GM21423 (cell line): Measurements from ENCODE around the gene CLMN.
"Not testable (repeated sequence)": the region's sequence is repeated elsewhere in the genome, so short reads cannot be mapped to it uniquely, and the experiment has no call there.

Experiments used
- ATAC-seq: cut with Tn5 transposase; IDR thresholded peaks from one replicate; pipeline ENCODE4 v1.9.1; 2021; ENCODE audit warnings: mild to moderate bottlenecking, moderate library complexity; ENCODE audit not compliant: unreplicated experiment

CLMN gene

DNA sequence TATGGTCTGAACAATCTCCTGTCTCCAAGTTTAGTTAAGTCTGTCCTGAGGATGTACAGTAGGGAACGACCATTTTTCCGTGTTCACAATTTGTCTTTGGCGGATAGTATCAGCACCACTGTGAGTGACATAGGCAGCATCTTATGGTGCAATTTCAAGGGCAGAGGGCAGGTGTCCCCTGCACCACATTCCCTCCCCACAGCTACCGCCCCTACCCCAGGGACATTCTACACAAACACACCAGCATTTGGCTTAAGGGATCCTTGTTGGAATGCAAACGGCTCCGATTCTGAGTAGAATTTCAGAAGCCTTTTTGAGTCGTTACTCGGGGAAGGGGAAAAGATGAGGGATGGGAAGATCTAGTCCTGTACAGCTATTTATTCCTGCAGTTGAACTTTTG, 137.3 kb downstream of the CLMN start:
- ATAC-seq, result no peak

DNA sequence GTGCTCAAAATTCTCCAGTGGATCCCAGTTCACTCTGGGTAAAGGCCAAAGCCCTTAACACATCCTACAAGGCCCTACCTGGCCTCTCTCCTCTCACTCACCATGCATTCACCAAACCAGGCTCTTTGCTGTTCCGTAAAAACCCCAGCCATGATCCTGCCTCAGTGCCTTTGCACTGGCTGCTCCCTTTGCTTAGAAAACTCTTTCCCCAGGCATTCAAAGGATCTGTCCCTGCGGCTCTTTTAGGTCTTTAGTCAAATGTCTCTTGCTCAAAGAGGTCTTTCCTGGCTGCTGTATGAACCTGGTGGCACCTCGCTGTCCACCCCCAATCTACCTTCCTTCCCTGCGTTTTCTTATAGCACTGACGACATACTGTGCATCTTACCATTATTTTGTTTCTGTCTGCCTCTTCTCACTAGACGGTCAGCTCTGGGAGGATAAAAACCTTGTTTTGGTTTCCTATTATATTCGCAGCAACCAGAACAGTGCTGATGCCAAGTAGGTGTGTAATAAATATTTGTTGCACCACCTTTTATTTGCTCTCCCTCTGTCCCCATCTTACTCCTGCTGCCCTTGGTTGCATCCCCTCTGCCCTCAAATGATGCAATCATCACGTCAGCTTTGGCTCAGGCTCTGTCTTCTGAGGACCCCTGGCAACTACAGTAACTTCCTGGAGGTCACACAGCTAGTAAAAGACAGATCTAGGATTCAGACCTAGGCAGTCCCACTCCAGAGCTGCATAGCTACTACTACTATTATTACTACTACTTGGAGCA, 138.6 kb downstream of the CLMN start:
- ATAC-seq, result no peak

DNA sequence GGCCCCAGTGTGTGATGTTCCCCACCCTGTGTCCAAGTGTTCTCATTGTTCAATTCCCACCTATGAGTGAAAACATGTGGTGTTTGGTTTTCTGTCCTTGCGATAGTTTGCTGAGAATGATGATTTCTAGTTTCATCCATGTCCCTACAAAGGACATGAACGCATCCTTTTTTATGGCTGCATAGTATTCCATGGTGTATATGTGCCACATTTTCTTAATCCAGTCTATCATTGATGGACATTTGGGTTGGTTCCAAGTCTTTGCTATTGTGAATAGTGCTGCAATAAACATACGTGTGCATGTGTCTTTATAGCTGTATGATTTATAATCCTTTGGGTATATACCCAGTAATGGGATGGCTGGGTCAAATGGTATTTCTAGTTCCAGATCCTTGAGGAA, 144.0 kb downstream of the CLMN start:
- not testable (repeated sequence) for ATAC-seq

DNA sequence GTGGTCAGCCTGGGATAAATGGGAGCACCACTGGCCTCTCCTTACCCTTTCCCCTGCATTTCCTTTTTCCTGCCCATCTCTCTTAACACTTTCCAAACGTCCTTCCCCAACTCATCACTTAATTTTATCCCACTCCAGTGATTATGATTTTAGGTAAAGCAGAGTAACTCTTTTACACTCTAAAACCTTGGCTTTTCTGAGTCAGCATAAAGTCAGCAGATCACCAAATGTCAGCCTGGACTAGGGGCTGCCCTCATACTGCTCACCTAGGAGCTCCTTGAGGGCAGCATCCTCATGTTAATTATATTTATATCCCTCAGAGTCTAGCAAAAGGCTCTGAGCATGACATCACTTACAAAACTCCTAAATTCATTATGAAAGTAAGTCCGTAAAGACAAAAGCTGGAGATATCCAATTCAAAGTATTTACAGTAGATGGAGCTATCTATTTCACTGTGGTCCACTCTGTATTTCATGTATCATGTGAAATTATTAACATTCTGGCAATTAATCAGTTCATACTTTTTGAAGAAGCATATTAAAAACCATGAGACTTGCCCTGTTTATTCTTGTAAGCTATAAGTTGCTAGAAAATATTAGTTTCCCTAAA, 145.4 kb downstream of the CLMN start:
- ATAC-seq, result no peak

DNA sequence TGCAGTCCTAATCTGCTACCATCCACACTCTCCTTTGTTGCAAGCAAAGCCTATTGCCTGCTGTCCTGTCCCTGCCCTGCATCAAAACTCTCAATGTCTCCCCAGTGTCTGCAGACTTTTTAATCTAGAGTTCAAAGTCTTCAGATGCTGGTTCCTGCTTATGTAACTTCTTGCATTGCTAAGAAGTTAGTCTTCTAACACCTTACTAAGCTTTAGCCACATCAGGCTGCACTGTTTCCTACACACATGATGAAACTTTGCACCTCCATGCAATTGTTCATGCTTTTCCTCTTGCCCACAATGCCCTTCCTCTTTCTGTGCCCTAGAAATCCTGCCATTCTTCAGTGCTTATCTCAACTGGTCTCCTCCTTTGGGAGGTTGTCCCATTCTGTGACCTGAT, 146.2 kb downstream of the CLMN start:
- no peak for ATAC-seq

DNA sequence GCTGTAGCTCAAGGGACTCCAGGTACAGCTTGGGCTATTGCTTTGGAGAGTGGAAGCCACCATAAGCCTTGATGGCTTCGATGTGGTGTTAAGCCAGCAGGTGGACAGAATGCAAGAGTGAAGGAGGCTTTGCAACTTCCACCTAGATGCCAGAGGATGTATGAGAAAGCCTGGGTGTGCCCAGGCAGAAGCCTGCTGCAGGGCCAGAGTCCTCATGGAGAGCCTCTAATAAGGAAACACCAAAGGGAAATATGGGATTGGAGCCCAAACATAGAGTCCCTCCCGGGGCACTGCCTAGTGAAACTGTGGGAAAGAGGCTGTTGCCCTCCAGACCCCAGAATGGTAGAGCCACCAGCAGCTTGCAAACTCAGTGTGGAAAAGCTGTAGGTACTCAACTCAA, 152.5 kb downstream of the CLMN start:
- no peak for ATAC-seq

DNA sequence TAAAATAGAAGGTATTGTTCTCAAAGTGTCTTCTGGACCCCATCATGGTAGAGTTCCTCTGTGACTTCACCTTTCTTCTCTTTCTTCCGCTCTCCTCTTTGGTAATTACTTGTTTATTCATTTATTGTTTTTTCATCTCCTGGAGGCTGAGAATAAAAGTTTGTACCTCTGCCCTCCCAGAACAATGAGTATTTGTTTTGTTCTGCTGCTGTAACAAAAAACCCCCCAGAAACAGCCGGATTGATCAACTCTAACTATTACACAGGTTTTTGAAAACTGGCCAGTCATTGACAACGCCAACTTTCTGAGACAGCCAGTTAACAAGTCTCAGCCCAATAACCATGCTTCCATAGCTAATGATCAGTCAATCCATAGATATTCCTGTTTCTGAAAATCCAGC, 154.2 kb downstream of the CLMN start:
- no peak for ATAC-seq

DNA sequence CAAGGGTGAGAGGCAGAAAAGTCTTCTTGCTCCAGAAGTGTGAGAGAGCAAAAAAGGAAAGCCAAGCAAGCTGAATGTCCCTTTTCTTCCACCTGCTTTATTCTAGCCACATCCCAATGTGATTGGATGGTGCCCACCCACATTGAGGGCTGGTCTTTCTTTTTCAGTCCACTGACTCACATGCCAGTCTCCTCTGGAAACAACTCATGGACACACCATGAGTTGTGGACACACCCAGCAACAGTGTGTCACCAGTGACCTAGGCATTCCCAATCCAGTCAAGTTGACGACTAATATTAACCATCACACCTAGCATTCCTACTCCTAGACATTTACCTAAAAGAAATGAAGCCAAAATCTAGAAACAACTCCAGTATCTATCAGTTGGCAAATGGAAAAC, 155.2 kb downstream of the CLMN start:
- no peak for ATAC-seq

DNA sequence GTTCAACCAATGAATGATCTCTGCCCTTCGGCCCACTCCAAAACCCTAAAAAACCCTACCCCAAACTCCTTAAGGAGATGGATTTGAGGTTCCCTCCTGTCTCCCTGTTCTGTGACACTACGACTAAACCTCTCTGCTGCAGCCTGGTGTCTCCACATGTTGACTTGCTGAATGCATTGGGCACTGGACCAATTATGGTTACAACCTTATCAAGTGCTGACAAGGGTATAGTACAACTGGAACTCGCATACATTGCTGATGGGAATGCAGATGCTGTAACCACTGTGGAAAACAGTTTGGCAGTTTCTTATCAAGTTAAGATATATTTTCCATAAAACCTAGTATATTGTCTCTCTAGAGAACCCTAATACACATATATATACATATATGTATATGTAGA, 156.0 kb downstream of the CLMN start:
- no peak for ATAC-seq

DNA sequence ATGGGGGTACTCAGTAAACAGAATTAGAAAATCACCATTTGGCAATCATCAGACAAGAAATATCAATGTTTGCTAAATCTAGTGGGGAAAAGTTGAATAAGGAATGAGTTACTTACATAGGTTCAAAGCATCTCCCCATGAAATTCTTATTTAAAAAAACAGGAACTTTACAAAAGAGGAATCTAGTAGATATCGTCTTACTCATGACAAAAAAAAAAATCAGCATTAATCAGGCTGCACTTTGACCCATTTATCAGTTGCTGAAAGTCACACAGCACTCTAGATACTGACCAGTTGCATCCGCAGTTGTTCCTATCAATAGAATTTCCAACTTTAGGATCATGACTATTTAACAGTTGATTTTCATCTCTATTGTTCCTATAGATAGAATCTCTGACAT, 156.6 kb downstream of the CLMN start:
- no peak for ATAC-seq

DNA sequence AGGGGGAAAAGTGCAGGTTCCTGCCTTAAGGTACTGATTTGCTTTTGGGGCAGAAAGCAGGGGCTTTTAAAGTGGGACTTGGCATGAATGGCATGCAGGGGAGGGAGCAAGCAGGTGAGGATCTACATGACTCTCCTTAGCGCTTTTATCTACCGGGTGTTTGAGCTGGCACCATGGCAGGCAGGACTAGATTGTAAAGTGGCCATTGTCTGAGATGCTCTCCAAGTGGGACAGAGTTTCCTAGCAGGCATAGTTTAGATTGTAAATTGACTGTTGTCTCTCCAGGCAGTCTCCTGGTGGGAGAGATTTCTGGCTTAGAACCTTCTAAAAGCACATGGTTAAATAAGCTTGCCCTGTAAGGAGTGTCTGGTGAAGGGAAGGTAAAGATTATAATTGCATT, 157.1 kb downstream of the CLMN start:
- no peak for ATAC-seq

DNA sequence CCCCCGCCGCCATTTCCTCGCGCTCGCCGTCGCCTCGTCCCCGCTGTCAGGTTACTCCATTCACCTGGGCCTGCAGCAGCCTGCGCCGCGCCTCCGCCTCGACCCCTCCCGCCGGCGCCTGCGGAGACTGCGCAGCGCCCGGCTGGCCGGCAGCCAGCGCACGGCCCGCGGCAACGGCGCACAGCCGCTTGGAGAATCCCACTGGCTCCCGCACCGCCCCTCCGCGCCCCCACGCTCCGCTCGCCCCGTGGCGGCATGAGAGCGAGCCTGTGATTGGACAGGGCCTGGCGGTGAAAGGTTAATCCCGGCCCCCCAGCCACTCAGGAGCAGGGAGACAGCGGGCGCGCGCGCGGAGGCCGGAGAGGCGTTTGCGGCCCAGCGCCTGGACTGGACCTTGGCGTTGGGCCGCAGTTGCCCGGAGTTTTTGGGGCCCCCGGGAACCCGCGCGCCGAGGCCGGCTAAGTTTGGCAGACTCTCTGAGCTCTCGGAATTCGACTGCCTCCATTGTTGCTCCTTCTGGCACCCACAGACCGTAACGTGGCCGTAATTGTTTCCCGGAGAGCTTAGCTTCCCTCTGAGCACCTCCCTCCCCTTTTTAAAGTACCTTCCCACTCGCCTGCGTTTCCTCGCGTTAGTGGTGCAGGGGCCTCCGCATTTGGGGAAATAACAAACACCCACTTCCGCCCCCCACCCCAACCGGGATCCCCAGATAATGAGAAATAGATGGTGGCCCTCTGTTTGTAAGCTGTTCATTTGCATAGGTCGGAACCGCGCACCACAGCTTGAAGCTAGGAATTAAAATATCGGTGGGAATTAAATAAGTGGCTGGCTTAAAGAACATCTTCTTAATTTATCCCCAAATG, 162.2 kb downstream of the CLMN start, which contains the start of gene DICER1:
DICER1 (minus strand) TSS at position 203 of the 863 bp plus-strand sequence. CDS start 24,071 bp downstream, outside the sequence.
- peak; percentile 70 for ATAC-seq

DNA sequence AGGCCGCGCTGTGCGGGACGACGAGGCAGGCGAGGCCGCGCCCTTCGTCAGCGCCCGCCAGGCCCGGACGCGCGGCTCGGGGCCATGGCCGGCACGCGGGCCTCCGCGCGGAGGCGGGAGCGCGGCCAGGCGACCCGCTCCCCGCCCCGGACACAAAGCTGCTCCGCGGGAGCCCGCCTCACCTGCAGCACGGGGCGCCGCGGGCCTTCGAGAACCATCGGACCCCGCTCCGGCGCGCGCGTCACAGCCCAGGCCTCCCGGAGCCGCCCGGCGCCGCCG, 162.7 kb downstream of the CLMN start:
- no peak for ATAC-seq

DNA sequence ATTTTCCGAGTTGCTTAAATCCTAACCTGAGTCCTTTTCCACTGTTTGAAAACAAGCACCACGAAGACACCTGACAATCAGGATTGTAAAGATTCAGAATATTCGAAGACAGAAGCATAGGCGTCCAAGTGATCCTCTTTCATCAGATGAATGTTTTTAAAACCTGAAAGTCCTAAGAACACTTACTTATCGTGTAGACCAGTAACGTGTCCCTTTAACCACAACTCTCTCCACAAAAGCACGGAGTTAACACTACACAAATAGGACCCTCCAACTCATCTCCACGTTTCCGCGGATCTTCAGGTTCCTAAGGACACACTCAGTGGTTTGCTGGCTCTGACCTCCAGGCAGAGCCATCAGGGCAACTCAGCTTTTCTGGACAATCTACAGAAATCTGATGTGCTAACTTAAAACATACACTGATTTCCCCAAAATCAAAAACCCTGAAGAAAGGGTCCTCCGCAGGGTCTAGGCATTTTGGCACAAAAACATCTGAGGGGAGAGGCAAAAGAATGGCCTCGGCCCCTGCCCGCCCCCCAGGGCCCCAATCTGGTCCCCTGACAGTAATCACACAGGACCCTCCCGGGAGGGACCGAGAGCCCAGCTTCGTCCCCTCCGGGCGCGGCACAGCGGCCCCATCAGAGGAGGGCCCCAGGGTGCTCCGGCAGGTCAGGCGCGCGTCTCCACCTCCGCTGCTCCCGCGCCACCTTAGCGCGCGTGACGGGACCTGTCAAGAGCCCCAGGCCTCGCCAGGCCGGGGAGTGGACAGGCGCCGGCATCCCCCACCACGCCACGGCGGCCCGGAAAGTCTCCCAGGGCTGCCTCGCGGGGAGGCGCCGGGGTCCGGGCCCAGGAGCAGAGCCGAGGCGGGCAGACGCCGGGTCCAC, 163.3 kb downstream of the CLMN start:
- ATAC-seq, result peak; percentile 29

DNA sequence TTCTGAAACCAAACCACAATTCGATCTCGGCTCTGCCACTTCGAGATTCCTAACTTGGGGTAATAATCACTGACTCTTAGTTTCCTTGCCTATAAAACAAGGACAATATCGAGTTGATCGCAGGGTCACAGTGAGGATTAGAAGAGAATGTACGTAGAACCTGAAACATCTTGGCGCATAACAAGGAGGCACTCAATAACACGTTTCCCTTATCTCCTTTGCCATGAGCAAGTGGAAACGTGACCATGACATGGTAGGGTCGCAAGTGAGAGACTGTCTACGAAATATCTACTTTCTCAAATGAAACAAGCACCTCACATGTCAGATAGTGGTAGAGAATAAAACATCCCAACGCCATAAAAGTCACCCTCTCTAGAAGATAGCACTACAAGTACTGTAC, 164.7 kb downstream of the CLMN start:
- no peak for ATAC-seq

DNA sequence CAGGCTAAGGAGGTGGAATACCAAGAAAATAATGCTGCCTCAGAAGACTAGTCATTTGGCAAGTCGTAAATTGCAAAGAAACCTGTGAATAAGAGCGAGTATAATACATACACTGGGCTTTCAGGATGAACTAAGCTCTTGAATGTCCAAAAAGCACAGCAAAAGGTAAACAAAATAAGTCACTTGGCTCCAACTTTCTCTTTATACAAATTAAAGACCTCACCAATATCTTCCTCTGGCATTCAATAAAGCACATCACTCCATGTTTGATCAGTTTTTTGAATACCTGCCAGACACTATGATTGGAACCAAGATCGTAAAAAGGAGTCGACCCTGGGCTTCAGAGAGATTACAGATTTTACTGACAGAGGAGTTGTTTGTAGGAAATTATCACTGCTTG, 165.8 kb downstream of the CLMN start:
- ATAC-seq, result no peak

DNA sequence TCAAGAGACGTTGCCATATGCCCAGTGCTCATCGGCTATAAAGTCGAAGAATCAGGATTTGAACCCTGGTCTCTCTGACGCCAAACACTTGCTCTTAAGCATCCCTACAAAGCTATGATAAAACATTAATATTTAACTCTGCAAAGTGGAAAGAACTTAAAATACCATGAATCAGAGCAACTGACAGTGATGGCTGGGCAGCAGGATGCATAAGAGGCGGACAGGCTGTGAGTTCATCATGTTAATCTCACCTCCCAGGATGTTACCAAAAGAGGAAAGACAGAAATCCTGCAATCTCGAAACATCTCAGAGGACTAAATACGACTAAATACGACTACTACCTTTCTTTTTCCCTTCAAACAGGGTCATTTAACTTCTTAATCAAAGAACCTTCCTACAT, 168.1 kb downstream of the CLMN start:
- ATAC-seq, result no peak

DNA sequence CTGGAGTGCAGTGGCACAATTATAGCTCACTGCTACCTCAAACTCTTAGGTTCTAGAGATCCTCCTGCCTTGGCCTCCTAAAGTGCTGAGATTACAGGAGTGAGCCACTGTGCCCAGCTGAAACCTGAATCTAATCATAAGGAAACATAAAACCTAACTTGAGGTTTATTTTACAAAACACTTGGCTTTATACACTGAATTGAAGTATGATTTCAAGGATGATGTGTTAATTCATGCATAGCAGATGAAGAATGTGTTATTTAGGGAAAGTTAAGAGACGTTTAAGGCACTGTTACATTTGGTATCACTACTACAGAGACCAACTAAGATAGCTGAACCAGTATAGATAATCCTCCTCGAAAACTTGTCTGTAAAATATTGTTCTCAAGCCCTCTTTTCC, 168.8 kb downstream of the CLMN start:
- no peak for ATAC-seq

DNA sequence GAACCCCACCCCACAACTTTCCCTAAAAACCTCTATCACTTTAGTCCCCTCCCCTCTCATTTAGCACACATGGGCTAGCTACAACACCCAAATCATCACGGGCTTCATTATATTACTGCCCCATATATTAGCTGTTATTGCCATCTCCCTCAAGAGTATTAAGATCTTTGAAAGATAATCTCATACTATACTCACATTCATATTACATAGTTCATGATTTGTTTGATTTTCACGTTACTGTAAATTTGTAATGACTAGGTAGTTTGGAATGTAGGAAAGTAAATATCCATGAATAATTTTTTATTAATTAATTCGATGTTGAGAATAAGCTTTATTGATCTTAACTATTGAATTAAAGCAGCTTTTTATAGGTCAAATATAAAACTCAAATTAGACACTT, 170.3 kb downstream of the CLMN start:
- ATAC-seq, result no peak

DNA sequence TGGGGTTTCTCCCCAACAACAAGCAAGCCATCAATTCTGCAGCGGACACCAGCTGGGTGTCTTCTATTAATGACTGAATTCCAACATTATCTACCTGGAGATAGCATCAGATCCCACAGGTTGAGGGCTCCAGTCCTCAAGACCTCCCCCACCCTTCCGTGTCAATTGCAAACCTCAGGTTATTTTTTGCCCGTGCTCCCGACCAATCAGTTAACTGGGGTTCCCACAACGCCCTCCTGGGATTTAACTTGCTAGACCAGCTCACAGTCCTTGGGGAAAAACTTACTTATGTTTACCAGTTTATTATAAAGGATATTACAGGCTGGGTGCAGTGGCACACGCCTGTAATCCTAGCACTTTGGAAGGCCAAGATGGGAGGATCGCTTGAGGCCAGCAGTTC, 172.1 kb downstream of the CLMN start:
- ATAC-seq, result no peak
